NCI-H345 (cell line): ENCODE results near the gene TPO.
"Not testable (repeated sequence)": the region's sequence is repeated elsewhere in the genome, so short reads cannot be mapped to it uniquely, and the experiment has no call there.

Experiments
- DNase-seq: peaks from one replicate; lab custom pipeline; 2025; lab: John Stamatoyannopoulos, UW

The TPO gene

GRCh38 chr2:1503471-1504310 lies 90.4 kb downstream of the TPO start:
- no peak for DNase-seq

DNA sequence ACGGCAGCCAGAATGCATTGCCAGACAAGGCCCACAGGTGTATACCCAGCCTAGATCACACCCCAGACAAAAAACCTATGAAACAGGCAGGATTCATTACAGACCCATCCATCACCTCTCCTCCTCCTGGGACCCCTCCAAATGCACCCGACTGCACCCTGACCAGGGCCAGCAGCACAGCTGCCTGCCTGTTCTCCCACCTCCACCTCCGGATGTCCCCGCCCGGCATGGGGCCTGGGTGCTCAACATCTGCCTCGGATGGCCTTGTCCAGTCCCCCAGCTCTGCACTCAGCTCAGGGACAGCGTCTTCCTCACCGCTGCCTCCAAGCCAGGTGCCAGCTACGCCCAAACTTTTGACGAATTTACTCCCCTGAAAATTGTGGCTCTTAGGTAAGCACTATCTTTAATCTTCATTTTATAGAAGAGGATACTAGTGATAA lies 91.1 kb downstream of the TPO start:
- no peak for DNase-seq

DNA sequence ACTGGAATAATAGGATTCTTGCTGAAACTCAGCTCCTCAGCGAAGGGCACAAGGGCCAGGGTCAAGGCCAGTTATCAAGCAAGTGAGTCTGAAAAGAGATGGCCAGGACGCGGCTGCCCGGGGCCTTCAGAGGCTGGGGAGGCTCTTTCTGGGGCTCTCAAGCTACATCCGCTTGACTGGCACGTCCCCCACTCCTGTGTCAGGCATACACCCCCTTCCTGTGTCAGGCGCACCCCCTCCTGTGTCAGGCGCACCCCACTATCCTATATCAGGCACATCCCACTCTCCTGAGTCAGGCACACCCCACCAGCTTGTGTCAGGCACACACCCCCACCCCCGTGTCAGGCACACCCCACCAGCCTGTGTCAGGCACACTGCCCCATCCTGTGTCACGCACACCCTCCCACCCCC lies 91.8 kb downstream of the TPO start:
- DNase-seq: no peak

DNA sequence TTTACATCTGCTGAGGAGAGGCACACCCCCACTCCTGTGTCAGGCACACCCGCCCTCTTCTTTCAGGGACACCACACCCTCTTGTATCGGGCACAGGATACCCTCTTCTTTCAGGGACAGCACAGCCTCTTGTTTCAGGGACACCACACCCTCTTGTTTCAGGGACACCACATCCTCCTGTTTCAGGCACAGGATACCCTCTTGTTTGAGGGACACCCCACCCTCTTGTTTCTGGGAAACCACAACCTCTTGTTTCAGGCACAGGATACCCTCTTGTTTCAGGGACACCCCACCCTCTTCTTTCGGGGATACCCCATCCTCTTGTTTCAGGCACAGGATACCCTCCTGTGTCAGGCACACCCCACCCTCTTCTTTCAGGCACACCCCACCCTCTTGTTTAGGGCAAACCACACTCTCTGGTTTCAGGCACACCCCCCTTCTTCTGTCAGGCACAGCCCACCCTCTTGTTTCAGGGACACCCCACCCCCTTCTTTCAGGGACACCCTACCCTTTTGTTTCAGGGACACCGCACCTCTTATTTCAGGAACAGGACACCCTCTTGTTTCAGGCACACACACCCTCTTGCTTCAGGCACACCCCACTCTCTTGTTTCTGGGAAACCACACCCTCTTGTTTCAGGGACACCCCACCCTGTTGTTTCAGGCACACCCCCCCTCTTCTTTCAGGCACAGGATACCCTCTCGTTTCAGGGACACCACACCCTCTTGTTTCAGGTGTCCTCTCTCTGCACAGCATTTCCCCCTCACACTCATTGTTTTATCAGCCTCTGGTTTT lies 96.2 kb downstream of the TPO start:
- no peak for DNase-seq

GRCh38 chr2:1510176-1510575 lies 96.9 kb downstream of the TPO start:
- DNase-seq: no peak

GRCh38 chr2:1511455-1511854 lies 98.2 kb downstream of the TPO start:
- DNase-seq: no peak

DNA sequence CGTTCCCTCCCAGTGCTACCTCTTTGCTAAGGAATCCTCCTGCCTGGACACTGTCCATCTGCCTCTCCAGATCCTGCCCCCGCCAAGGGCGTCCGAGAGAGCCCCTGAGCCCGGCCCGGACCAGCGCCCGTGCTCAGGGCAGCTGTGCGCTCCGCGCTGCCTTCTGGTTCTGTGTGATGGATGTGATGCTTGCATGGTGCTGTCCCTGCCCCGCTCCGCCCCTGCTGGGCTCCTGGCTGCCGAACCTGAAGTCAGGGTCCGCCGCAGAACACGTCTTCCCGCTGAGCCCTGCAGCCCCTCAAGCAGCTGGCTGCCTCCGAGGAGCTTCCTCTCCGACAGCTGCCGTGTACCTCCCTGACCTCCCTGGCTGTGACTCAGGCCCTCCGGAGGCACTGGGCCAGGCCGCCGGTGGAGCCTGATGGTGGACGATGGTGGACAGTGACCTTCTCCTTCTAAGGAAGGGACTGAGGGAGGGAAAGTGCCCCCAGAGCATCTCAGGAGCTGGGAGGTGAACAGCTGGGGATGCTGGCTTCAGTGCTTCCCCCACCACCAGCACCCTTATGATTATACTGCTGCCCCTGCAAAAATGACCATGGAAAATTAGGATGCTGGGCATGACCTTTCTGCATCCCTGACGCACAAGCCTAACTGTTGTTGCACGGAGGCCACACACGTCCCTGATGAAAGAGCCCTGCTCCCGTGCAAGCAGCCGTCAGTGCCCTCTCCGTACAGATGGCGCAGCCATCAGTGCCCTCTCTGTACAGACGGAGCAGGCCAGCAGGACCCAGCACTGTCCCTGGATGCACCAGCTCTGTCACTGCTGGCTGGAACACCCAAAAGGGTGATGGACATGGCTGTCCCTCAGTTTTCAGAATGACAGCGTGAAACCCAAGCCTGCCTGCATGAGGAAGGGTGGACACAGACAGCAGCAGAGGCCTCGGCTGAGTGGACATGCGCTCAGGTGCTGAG lies 99.3 kb downstream of the TPO start:
- DNase-seq: no peak

- no peak for DNase-seq
These were observed 101.3 kb downstream of the TPO start for GRCh38 chr2:1514391-1515072.

- no peak for DNase-seq
These were observed 101.8 kb downstream of the TPO start for GRCh38 chr2:1515073-1515430.

GRCh38 chr2:1515986-1516797 lies 102.9 kb downstream of the TPO start:
- no peak for DNase-seq

- DNase-seq: no peak
These were observed 103.5 kb downstream of the TPO start for GRCh38 chr2:1516798-1517060.

DNA sequence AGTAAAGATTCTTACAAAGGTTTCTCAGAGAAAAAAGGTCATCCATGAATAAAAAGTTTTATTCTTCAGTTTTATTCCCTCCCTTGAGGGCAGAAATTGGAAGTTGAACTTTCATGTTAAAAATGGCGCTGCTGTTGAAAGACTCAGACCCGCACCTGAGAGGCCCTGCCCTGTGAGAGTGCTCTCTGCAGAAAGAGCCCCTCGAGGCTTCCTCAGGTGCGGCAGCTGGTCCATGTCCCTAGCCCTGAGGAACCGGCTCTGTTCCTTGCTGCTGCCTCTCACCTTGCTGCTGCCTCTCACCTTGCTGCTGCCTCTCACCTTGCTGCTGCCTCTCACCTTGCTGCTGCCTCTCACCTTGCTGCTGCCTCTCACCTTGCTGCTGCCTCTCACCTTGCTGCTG lies 104.0 kb downstream of the TPO start:
- DNase-seq: not testable (repeated sequence)

DNA sequence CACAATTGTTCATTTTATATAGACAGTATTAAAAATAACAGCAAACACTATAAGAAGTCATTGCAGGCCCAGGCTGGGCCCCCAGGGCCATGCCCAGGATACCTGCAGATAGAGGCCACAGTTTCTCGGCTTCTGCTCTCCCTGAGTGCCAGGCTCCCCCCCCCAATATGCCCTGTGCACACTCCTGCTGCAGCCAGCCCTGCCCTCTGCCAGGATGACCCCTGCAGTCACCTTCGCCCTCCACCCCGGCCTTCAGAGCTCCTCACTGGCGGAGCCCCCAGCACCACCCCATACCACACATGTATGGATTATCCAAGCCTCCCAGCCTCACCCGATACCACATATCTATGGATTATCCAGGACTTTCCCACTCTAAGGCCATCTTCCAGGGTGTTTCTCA lies 104.5 kb downstream of the TPO start:
- no peak for DNase-seq

DNA sequence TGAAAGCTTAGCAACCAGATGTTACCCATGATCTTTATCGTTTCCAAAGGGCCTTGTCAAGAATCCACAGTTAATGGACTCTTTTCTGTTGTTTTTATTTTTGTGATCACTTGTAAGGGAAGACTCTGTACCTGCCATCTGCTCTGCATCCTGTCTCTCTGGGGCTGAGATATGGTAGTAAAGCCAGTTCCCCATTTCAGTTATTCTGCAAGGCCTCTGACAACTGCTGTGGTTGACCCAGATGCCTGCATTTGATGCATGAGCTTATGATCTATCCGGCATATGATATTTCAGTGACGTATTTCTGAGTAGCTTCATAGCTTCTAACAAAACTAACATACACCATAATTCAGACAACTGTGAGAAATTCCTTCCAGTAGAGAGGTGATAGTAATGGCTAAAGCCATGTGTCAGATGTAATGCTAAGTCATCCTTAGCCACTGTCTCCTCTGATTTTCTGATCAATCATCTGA lies 105.1 kb downstream of the TPO start:
- DNase-seq: no peak

DNA sequence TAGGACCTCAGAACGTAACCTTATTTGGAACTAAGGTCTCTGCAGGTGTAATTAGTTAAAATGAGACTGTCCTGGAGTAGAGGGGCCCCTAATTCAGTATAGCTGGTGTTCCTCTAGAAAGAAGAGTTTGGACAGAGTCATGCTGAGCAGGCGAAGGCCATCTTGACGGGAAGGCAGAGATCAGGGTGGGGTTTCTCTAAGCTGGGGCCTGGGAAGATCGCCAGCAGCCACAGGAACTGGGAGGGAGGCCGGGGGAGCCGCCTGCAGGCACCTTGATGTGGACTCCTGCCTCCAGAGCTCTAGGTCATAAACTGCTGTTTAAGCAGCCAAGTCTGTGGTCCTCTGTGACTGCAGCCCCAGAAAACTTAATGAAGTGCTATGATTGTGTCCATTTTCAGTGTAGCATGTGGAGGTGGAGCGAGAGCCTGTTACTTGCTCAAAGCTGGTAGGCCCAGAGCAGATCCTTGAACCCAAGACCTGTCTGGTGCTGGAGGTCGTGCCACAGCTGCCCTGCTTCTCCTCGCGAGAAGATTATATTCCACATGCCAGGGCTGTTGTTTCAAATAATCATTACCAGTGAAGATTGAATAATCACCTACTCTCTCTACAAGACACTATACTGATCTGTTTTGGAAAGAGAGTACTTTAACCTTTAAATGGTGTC lies 105.7 kb downstream of the TPO start:
- no peak for DNase-seq

DNA sequence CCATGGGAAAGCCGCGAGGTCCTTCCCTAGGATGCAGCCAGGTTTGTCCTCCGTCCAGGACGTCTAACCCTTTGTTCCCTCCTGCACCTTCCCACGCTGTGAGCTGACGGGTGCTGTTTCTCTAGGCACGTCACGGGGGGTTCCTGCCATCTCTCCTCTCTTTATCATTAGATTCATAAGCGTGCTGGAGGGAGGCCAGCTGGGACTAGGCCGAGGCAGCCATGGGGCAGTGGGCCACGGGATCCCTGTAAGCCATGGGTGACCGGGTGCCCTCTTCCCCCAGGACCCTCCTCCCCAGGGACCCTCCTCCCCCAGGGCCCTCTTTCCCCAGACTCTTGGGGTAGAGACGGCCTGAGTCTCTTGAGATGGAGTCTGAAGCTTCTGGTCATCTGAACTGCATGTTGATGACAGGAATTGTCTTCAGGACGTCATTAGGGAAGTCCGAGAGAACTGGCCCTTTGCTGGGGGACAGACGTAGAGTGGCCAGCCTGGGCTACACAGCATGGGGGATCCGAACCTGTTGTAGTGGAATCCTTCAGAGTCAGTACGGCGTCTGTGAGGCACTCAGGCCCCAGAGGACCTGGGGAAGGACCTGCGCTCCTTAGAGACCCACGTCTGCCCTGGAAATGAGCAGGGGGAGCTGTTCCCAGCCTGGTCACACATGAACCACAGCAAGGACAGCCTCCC lies 108.1 kb downstream of the TPO start:
- no peak for DNase-seq

DNA sequence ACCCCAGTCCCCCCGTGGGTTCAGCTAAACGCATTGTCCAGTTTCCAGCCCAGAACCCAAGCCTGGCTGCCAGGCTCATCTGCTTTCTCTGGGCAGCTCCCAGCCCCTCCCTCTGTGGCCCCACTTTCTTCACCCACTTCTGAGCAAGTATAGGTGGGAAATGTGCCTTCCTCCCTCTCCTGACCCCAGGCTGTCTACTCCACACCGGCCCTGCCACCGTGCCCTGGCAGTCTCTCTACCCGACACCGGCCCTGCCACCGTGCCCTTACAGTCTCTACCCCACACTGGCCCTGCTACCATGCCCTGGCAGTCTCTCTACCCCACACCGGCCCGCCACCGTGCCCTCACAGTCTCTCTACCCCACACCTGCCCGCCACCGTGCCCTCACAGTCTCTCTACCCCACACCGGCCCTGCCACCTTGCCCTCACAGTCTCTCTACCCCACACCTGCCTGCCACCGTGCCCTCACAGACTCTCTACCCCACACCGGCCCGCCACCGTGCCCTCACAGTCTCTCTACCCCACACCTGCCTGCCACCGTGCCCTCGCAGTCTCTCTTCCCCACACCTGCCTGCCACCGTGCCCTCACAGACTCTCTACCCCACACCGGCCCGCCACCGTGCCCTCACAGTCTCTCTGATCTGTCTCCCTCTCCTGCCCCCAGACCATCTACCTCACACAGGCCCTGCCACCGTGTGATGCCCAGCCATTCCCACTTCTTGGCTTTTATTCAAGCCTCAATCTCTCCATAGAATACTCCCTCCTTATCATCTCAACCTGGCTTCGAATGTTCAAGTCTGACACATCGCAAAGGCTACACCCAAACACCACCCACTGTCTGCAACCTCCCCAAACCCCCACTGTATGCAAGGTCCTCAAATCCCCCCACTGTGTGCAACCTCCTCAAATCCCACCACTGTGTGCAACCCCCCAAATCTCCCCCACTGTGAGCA lies 108.9 kb downstream of the TPO start:
- DNase-seq: no peak

DNA sequence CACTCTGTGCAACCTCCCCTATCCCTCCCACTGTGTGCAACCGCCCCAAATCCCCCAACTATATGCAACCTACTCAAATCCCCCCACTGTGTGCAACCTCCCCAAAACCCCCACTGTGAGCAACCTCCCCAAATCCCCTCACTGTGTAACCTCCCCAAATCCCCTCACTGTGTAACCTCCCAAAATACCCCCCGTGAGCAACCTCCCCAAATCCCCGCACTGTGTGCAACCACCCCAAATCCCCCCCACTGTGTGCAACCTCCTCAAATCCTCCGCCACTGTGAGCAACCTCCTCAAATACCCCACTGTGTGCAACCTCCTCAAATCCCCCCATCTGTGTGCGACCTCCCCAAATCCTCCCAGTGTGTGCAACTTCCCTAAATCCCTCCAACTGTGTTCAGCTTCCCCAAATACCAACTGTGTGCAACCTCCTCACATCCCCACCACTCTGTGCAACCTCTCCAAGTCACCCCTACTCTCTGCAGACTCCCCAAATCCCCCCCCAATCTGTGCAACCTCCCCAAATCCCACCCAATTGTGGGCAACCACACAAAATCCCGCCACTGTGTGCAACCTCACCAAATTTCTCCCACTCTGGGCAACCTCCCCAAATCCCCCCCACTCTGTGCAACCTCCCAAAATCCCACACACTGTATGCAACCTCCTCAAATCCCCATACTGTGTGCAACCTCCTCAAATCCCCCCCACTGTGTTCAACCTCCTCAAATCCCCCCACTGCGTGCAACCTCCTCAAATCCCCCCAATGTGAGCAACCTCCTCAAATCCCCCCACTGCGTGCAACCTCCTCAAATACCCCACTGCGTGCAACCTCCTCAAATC lies 114.1 kb downstream of the TPO start:
- DNase-seq: no peak
